Stimulated activated naive CD4-positive, alpha-beta T cell treated with Interleukin-2 at 50 U/mL for 16 hours (primary cell): ENCODE measurements around the gene UNC5CL.

Experiments
- DNase-seq: peaks from one replicate; lab custom pipeline; 2025; lab: John Stamatoyannopoulos, UW

UNC5CL gene

GRCh38 chr6:41006217-41006616, 32.8 kb downstream of the UNC5CL start:
- DNase-seq: peak; percentile 25

GRCh38 chr6:41002168-41002567, 36.9 kb downstream of the UNC5CL start:
- no peak for DNase-seq

GRCh38 chr6:41000248-41000647, 38.8 kb downstream of the UNC5CL start:
- no peak for DNase-seq

GRCh38 chr6:40999569-40999968, 39.5 kb downstream of the UNC5CL start:
- DNase-seq: no peak

GRCh38 chr6:40998661-40999060, 40.4 kb downstream of the UNC5CL start:
- DNase-seq: no peak

- no peak for DNase-seq
These were observed 41.6 kb downstream of the UNC5CL start for GRCh38 chr6:40997234-40997957.

- DNase-seq: no peak
These were observed 42.3 kb downstream of the UNC5CL start for GRCh38 chr6:40996591-40997233.

GRCh38 chr6:40992746-40993145, 46.3 kb downstream of the UNC5CL start:
- no peak for DNase-seq

- no peak for DNase-seq
These were observed 48.7 kb downstream of the UNC5CL start for GRCh38 chr6:40990301-40990700.

GRCh38 chr6:40989204-40990169, 49.5 kb downstream of the UNC5CL start:
- no peak for DNase-seq

GRCh38 chr6:40988634-40989033, 50.4 kb downstream of the UNC5CL start:
- no peak for DNase-seq

- DNase-seq: no peak
These were observed 51.9 kb downstream of the UNC5CL start for GRCh38 chr6:40986921-40987819.

- DNase-seq: no peak
These were observed 52.7 kb downstream of the UNC5CL start for GRCh38 chr6:40986364-40986763.

- DNase-seq: no peak
These were observed 55.3 kb downstream of the UNC5CL start for GRCh38 chr6:40983752-40984151.

- no peak for DNase-seq
These were observed 56.1 kb downstream of the UNC5CL start for GRCh38 chr6:40982917-40983316.

- no peak for DNase-seq
These were observed 60.2 kb downstream of the UNC5CL start for GRCh38 chr6:40978687-40979289.

GRCh38 chr6:40977695-40978094, 61.3 kb downstream of the UNC5CL start:
- DNase-seq: no peak

- DNase-seq: no peak
These were observed 61.9 kb downstream of the UNC5CL start for GRCh38 chr6:40977085-40977484.
